K562 (cell line): ENCODE results near the gene BTBD1. TPM values are rescaled to one million over a fixed set of nuclear protein-coding genes. Genes with fewer than 3 reads are reported as not detected.

Experiments
- ATAC-seq: fragments of 200-7000 bp; cut with Tn5 transposase; 3 replicates; pipeline ENCODE4 v1.9.1; 2020; ENCODE audit warnings: moderate library complexity
- BruUV-seq: library from RNA; stranded (reverse); fragments of 400-500 nt; replicated peaks from 2 replicates; lab custom pipeline; 2021; lab: Mats Ljungman, UMichigan
- CTCF ChIA-PET: fragments of 300-600 bp; formaldehyde crosslinking; extraction: SDS; loops from one replicate; lab custom pipeline; 2021; ENCODE audit warnings: low intra/inter-chr PET ratio; lab: Yijun Ruan, JAX
- POLR2A ChIA-PET: fragments of 300-600, 350-650 bp; sonication (Branson Sonifier 250); formaldehyde crosslinking; extraction: SDS; loops from one replicate; lab custom pipeline; 2021; ENCODE audit warnings: antibody characterized with exemption, inconsistent platforms; lab: Yijun Ruan, JAX
- DNase-seq, 4 experiments: peaks; one replicate each; pipeline versions ENCODE4 v3.0.0 to v3.0.0-alpha.2; 2011 to 2018; ENCODE audit warnings: low spot score in 3 of 4, mixed read lengths in 3 of 4; ENCODE audit errors: extremely low read depth in 1 of 4
- FAIRE-seq: peaks from 2 replicates; lab custom pipeline; 2011; peaks lifted over from hg19 to GRCh38; lab: Jason Lieb, UNC
- H2AFZ ChIP-seq: 2 replicates; pipeline ENCODE4 v1.6.0; 2011; ENCODE audit warnings: low read depth, low read length, control low read depth, inconsistent platforms
- H3K27ac ChIP-seq: fragments of 200-600 bp; 3 replicates; pipeline ENCODE4 v1.8.0; 2011; ENCODE audit warnings: low read depth, mild to moderate bottlenecking, control low read depth, inconsistent platforms, low read length, moderate library complexity, mixed read lengths; ENCODE audit errors: extremely low read depth
- H3K27me3 ChIP-seq, 2 experiments: fragments of 300-600 bp in 1 of 2; 2 replicates in 1 of 2; 3 replicates in 1 of 2; pipeline versions ENCODE4 v1.6.0 to v1.8.0; 2011; ENCODE audit warnings: inconsistent platforms in 2 of 2, low read length in 2 of 2, mild to moderate bottlenecking in 1 of 2, mixed read lengths in 1 of 2, moderate library complexity in 1 of 2; ENCODE audit not compliant: control insufficient read depth in 2 of 2, insufficient read depth in 2 of 2
- H3K36me3 ChIP-seq: fragments of 300-600 bp; 3 replicates; pipeline ENCODE4 v1.8.0; 2011; ENCODE audit warnings: mild to moderate bottlenecking, low read length, inconsistent platforms; ENCODE audit not compliant: control insufficient read depth, insufficient read depth
- H3K4me1 ChIP-seq, 2 experiments: fragments of 200-600 bp in 1 of 2; replicated peaks in 1 of 2; 2 replicates in 1 of 2; 3 replicates in 1 of 2; pipeline versions ENCODE4 v1.5.1 to v1.8.0; 2011; ENCODE audit warnings: inconsistent platforms in 2 of 2, low read length in 2 of 2, mild to moderate bottlenecking in 1 of 2, mixed read lengths in 1 of 2, moderate library complexity in 1 of 2; ENCODE audit not compliant: control insufficient read depth in 2 of 2, insufficient read depth in 2 of 2
- H3K4me2 ChIP-seq: 2 replicates; pipeline ENCODE4 v1.6.1; 2011; ENCODE audit warnings: low read length, control low read depth, inconsistent platforms, mixed read lengths; ENCODE audit not compliant: insufficient read depth
- H3K4me3 ChIP-seq: fragments of 200-600 bp; sonication (generic), shearing (Covaris generic); 2 replicates; pipeline ENCODE4 v1.5.1; 2016; ENCODE audit warnings: control low read depth, inconsistent platforms
- H3K79me2 ChIP-seq: fragments of 200-600 bp; 3 replicates; pipeline ENCODE4 v1.8.0; 2011; ENCODE audit warnings: low read length, inconsistent platforms; ENCODE audit not compliant: control insufficient read depth, insufficient read depth
- H3K9ac ChIP-seq, 2 experiments: 2 replicates each; pipeline versions ENCODE4 v1.6.0 to v1.6.1; 2011; ENCODE audit warnings: low read depth in 2 of 2, low read length in 2 of 2, control low read depth in 1 of 2, inconsistent platforms in 1 of 2, mild to moderate bottlenecking in 1 of 2, mixed read lengths in 1 of 2; ENCODE audit not compliant: insufficient read depth in 1 of 2
- H3K9me1 ChIP-seq: one replicate; pipeline ENCODE4 v1.6.0; 2011; ENCODE audit warnings: inconsistent platforms, mild to moderate bottlenecking, low read length, moderate library complexity; ENCODE audit not compliant: control insufficient read depth, insufficient read depth
- H3K9me3 ChIP-seq: replicated peaks from 2 replicates; pipeline ENCODE4 v1.5.1; 2011; ENCODE audit warnings: low read depth, low read length, inconsistent platforms; ENCODE audit not compliant: control insufficient read depth, insufficient read depth
- H4K20me1 ChIP-seq: replicated peaks from 2 replicates; pipeline ENCODE4 v1.6.1; 2011; ENCODE audit warnings: low read length, inconsistent platforms, mixed read lengths; ENCODE audit not compliant: control insufficient read depth, insufficient read depth
- EHMT2 ChIP-seq: fragments of 450-650 bp; IDR thresholded peaks from 2 replicates; pipeline ENCODE4 v1.6.1; 2018; ENCODE audit warnings: antibody characterized with exemption
- KHSRP ChIP-seq: fragments of 450-650 bp; IDR thresholded peaks from 2 replicates; pipeline ENCODE4 v1.6.1; 2017
- MCM5 ChIP-seq: fragments of 450-650 bp; IDR thresholded peaks from 2 replicates; pipeline ENCODE4 v1.6.1; 2016; ENCODE audit warnings: low read depth
- NR2C2 ChIP-seq, 2 experiments: fragments of 200-800 bp in 1 of 2; sonication (Bioruptor generic) in 1 of 2; sonication (generic) in 1 of 2; formaldehyde crosslinking in 1 of 2; IDR thresholded peaks; 2 replicates each; pipeline versions ENCODE4 v1.6.1 to v1.8.0; 2016 to 2022; ENCODE audit warnings: mild to moderate bottlenecking in 1 of 2, missing compliant biosample characterization in 1 of 2, missing genetic modification characterization in 1 of 2, missing genetic modification reagents in 1 of 2
- PHF20 ChIP-seq: fragments of 450-650 bp; IDR thresholded peaks from 2 replicates; pipeline ENCODE4 v1.6.1; 2018; ENCODE audit not compliant: partially characterized antibody
- SMAD2 ChIP-seq: fragments of 150-350 bp; IDR thresholded peaks from 2 replicates; pipeline ENCODE4 v1.6.1; 2014; ENCODE audit warnings: low read depth, mild to moderate bottlenecking, low read length
- ZC3H8 ChIP-seq: fragments of 450-650 bp; IDR thresholded peaks from 2 replicates; pipeline ENCODE4 v1.6.1; 2017
- WGBS: fragments of 100-300 bp; shearing (Covaris generic); methylation state at CpG from one replicate; pipeline ENCODE4 v1.1.6; 2016; ENCODE audit warnings: low coverage, mixed read lengths; ENCODE audit not compliant: insufficient coverage; ENCODE audit errors: missing lambda C conversion rate; 5-methylcytosine and 5-hydroxymethylcytosine counted together
- in situ Hi-C: fragments of 300-500 bp; cut with MboI; formaldehyde crosslinking; loops from 4 replicates; pipeline ENCODE4 v1.15.0; 2018; ENCODE audit warnings: inconsistent platforms, mixed read lengths
- intact Hi-C: fragments of 100-400 bp; cut with micrococcal nuclease; formaldehyde crosslinking; loops from 2 replicates; pipeline ENCODE4 v1.14.2; 2022
- polyA plus RNA-seq, 8 experiments: library from polyadenylated mRNA; depleted of rRNA in 4 of 8; stranded (reverse) in 5 of 8; unstranded in 3 of 8; fragments of >200 nt; fragmentation: Nextera tagmentation in 2 of 8; fragmentation: Illumina TruSeq in 1 of 8; extraction: Ambion mirVana in 2 of 8; extraction: Trizol in 1 of 8; gene quantifications; 2 replicates each; pipeline versions ENCODE4 v1.2.1 to v1.2.3, GENCODE V29; 2011 to 2014; ENCODE audit warnings: inconsistent platforms in 1 of 8, missing spikeins in 1 of 8
- total RNA-seq, 7 experiments: library from RNA; depleted of rRNA in 6 of 7; stranded (reverse); fragments of >200 nt in 6 of 7; fragmentation: Illumina TruSeq in 2 of 7; extraction: Trizol in 2 of 7; gene quantifications; 2 replicates each; pipeline versions ENCODE4 v1.2.1 to v1.2.3, GENCODE V29; 2011 to 2021; ENCODE audit warnings: low replicate concordance in 1 of 7
- TF ChIP-seq, protein P1 (sequence below): fragments of 250-450 bp; sonication (Bioruptor Pico); IDR thresholded peaks from 2 replicates; pipeline ENCODE4 v1.4.0; 2020
- TF ChIP-seq, protein P2 (sequence below): fragments of 450-650 bp; formaldehyde crosslinking; IDR thresholded peaks from 2 replicates; pipeline ENCODE4 v1.4.0; 2020; ENCODE audit warnings: mild to moderate bottlenecking, moderate library complexity

Gene BTBD1
- total and polyA plus RNA-seq, 9 of the 15 experiments (the other 6 are each of a cell fraction or from before 2014, with no cell fraction given), result 19.4 to 106 (median 90.4) TPM

DNA sequence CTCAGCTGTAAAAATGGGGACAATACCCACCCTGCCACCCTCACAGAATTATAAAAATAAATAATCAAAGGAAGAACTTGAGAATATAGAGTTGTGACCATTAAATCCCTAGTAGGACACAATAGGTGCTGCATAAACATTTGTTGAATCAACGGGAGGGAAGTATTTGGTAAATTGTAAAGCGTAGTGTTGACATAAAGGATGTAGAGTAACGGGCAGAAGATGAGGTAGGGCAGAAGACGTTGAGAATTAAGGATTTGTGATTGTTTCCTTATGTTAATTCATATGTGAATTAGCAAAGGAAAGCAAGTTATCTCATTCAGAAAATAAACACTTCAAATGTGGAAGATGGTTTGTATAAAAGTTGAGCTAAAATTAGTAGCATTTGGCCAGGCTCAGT is 73.9 kb downstream of the BTBD1 start (continued):
- TF ChIP-seq, protein P1, sequence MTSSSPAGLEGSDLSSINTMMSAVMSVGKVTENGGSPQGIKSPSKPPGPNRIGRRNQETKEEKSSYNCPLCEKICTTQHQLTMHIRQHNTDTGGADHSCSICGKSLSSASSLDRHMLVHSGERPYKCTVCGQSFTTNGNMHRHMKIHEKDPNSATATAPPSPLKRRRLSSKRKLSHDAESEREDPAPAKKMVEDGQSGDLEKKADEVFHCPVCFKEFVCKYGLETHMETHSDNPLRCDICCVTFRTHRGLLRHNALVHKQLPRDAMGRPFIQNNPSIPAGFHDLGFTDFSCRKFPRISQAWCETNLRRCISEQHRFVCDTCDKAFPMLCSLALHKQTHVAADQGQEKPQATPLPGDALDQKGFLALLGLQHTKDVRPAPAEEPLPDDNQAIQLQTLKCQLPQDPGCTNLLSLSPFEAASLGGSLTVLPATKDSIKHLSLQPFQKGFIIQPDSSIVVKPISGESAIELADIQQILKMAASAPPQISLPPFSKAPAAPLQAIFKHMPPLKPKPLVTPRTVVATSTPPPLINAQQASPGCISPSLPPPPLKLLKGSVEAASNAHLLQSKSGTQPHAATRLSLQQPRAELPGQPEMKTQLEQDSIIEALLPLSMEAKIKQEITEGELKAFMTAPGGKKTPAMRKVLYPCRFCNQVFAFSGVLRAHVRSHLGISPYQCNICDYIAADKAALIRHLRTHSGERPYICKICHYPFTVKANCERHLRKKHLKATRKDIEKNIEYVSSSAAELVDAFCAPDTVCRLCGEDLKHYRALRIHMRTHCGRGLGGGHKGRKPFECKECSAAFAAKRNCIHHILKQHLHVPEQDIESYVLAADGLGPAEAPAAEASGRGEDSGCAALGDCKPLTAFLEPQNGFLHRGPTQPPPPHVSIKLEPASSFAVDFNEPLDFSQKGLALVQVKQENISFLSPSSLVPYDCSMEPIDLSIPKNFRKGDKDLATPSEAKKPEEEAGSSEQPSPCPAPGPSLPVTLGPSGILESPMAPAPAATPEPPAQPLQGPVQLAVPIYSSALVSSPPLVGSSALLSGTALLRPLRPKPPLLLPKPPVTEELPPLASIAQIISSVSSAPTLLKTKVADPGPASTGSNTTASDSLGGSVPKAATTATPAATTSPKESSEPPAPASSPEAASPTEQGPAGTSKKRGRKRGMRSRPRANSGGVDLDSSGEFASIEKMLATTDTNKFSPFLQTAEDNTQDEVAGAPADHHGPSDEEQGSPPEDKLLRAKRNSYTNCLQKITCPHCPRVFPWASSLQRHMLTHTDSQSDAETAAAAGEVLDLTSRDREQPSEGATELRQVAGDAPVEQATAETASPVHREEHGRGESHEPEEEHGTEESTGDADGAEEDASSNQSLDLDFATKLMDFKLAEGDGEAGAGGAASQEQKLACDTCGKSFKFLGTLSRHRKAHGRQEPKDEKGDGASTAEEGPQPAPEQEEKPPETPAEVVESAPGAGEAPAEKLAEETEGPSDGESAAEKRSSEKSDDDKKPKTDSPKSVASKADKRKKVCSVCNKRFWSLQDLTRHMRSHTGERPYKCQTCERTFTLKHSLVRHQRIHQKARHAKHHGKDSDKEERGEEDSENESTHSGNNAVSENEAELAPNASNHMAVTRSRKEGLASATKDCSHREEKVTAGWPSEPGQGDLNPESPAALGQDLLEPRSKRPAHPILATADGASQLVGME (CRISPR knock-in tag), result no peak
- no peak for TF ChIP-seq SMAD2

DNA sequence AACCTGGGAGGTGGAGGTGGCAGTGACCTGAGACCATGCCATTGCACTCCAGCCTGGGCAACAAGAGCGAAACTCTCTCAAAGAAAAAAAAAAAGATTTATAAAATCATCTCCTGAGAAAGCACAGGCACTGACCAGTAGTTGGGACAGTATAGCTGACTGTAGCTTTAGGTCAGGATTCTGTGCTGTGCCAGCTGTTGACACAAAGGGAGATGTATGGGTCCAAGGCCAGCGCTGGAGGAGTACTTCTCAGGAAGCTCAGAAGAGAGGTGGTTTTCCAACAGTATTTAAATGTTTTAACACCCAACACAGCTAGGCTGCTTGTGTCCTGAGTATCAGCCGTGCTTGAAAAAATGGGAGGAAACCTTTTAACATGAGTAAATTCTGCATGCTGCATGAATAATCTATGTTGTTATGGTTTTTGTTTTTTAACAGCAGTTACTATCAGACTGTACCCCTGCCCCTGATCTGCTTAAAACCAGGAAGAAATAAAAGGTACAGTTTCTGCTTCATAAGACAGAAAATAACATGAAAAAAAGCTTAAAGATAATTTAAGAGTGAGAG is 74.5 kb downstream of the BTBD1 start:
- Histone ChIP-seq H3K4me1 (no peaks in the 10 kb centered on the region; a peak in 1 of 5 replicates), H3K36me3 (peaks cover 22% of the 10 kb centered on the region; the same call in 2 of the 3 replicates), H2AFZ (no peak overlapping the region), H3K79me2 (no peaks in the 10 kb centered on the region), H4K20me1 (no peaks in the 10 kb centered on the region), H3K27ac (no peak overlapping the region), H3K9ac (no peak overlapping the region), H3K4me3 (no peak overlapping the region), H3K4me2 (no peak overlapping the region), H3K9me3 (no peaks in the 10 kb centered on the region; the same call in 1 of the 2 replicates), H3K27me3 (no peaks in the 10 kb centered on the region), H3K9me1 (no peaks in the 10 kb centered on the region)
- POLR2A ChIA-PET, result interaction anchor here (0.6 to 1.4 kb wide), 4 partner anchors 15 to 353 kb away, joined by 3 to 4 read pairs (median 3); no protein-coding TSS in a partner anchor
- intact Hi-C loops (no loop called here), in situ Hi-C loops (no loop called here)
- TF ChIP-seq MCM5 (no peak), KHSRP (no peak), PHF20 (no peak), EHMT2 (no peak), NR2C2 (CRISPR knock-in tag; IDR thresholded peaks at IDR 0.05) (no peak), NR2C2 (tag; IDR thresholded peaks at IDR 0.05) (no peak), ZC3H8 (no peak)
- TF ChIP-seq, protein P2, sequence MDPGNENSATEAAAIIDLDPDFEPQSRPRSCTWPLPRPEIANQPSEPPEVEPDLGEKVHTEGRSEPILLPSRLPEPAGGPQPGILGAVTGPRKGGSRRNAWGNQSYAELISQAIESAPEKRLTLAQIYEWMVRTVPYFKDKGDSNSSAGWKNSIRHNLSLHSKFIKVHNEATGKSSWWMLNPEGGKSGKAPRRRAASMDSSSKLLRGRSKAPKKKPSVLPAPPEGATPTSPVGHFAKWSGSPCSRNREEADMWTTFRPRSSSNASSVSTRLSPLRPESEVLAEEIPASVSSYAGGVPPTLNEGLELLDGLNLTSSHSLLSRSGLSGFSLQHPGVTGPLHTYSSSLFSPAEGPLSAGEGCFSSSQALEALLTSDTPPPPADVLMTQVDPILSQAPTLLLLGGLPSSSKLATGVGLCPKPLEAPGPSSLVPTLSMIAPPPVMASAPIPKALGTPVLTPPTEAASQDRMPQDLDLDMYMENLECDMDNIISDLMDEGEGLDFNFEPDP (CRISPR knock-in tag), result no peak
- no TSS peak for BruUV-seq
- DNase-seq (no peak), ATAC-seq (no peak), FAIRE-seq (no peak)
- CTCF ChIA-PET, result no interaction called here
- 76% methylated on average over 3 of the region's 3 CpGs for WGBS
